ENCODE data around the gene SMC3.

SMC3 gene

GRCh38 chr10:110540031-110540430 lies 27.5 kb upstream of the SMC3 start:
- Mint-ChIP-seq H3K4me3 (no peak overlapping the region), H3K27ac (peak overlapping the region; percentile 40), H3K27me3 (ENCODE audit: low read depth, poor library complexity) (peaks cover 7% of the 10 kb centered on the region), H3K4me1 (peaks cover 35% of the 10 kb centered on the region), H3K36me3 (ENCODE audit: low read depth) (no peaks in the 10 kb centered on the region), H3K9me3 (no peaks in the 10 kb centered on the region)
- DNase-seq = no peak
- no peak for TF ChIP-seq CTCF (IDR thresholded peaks at IDR 0.05)

- Mint-ChIP-seq H3K9me3 (no peaks in the 10 kb centered on the region), H3K27ac (no peak overlapping the region)
- no peak for DNase-seq
These were observed 22.4 kb upstream of the SMC3 start for GRCh38 chr10:110544958-110545537.

GRCh38 chr10:110546077-110546476 lies 21.4 kb upstream of the SMC3 start:
- Mint-ChIP-seq H3K27ac (no peak overlapping the region), H3K36me3 (ENCODE audit: low read depth) (no peaks in the 10 kb centered on the region), H3K27me3 (ENCODE audit: low read depth, poor library complexity) (peaks cover 7% of the 10 kb centered on the region), H3K4me3 (no peak overlapping the region), H3K9me3 (no peaks in the 10 kb centered on the region), H3K4me1 (peaks cover 13% of the 10 kb centered on the region)
- no peak for DNase-seq
- no peak for TF ChIP-seq CTCF (IDR thresholded peaks at IDR 0.05)

More at GRCh38 chr10:110544958-110545537, 22.4 kb upstream of the SMC3 start:
- Mint-ChIP-seq H3K27me3 (ENCODE audit: low read depth, poor library complexity) (peaks cover 1% of the 10 kb centered on the region), H3K4me1 (peaks cover 20% of the 10 kb centered on the region), H3K36me3 (ENCODE audit: low read depth) (no peaks in the 10 kb centered on the region), H3K4me3 (no peak overlapping the region)
- no peak for TF ChIP-seq CTCF (IDR thresholded peaks at IDR 0.05)

- no peak for TF ChIP-seq CTCF (IDR thresholded peaks at IDR 0.05)
- Mint-ChIP-seq H3K4me3 (no peak overlapping the region), H3K36me3 (ENCODE audit: low read depth) (no peaks in the 10 kb centered on the region), H3K27me3 (ENCODE audit: low read depth, poor library complexity) (peaks cover 9% of the 10 kb centered on the region), H3K27ac (no peak overlapping the region), H3K4me1 (peaks cover 13% of the 10 kb centered on the region), H3K9me3 (no peaks in the 10 kb centered on the region)
- no peak for DNase-seq
These were observed 20.9 kb upstream of the SMC3 start for GRCh38 chr10:110546499-110547110.

- H3K4me3 Mint-ChIP-seq = no peak overlapping the region
- H3K36me3 Mint-ChIP-seq (ENCODE audit: low read depth) = no peaks in the 10 kb centered on the region
- H3K27ac Mint-ChIP-seq = no peak overlapping the region
- no peaks in the 10 kb centered on the region for H3K9me3 Mint-ChIP-seq
- peaks cover 10% of the 10 kb centered on the region for H3K4me1 Mint-ChIP-seq
- DNase-seq = no peak
- peak; percentile 70 for TF ChIP-seq CTCF (IDR thresholded peaks at IDR 0.05)
- H3K27me3 Mint-ChIP-seq (ENCODE audit: low read depth, poor library complexity) = peaks cover 9% of the 10 kb centered on the region
These were observed 20.2 kb upstream of the SMC3 start for GRCh38 chr10:110547139-110547761.

Measured in nephron progenitor cell (in vitro differentiated cells).